D341Med (cell line): ENCODE results near the gene SDK1.
"Not testable (repeated sequence)": the region's sequence is repeated elsewhere in the genome, so short reads cannot be mapped to it uniquely, and the experiment has no call there.

Experiments used
- DNase-seq: peaks from one replicate; pipeline ENCODE4 v3.0.0; 2012; ENCODE audit warnings: low spot score

SDK1 gene

GRCh38 chr7:3538041-3538440 is 237.0 kb downstream of the SDK1 start:
- DNase-seq, result no peak

- no peak for DNase-seq
Observed at GRCh38 chr7:3540456-3541220, 239.6 kb downstream of the SDK1 start.

GRCh38 chr7:3544202-3544601 is 243.2 kb downstream of the SDK1 start:
- no peak for DNase-seq

- DNase-seq, result no peak
Observed at GRCh38 chr7:3548815-3549214, 247.8 kb downstream of the SDK1 start.

- no peak for DNase-seq
Observed at GRCh38 chr7:3549601-3550000, 248.5 kb downstream of the SDK1 start.

GRCh38 chr7:3551536-3551935 is 250.5 kb downstream of the SDK1 start:
- DNase-seq, result no peak

- no peak for DNase-seq
Observed at GRCh38 chr7:3552499-3552898, 251.4 kb downstream of the SDK1 start.

- no peak for DNase-seq
Observed at GRCh38 chr7:3558400-3558799, 257.3 kb downstream of the SDK1 start.

- no peak for DNase-seq
Observed at GRCh38 chr7:3559278-3559677, 258.2 kb downstream of the SDK1 start.

- DNase-seq, result no peak
Observed at GRCh38 chr7:3560495-3560894, 259.4 kb downstream of the SDK1 start.

GRCh38 chr7:3561932-3562331 is 260.9 kb downstream of the SDK1 start:
- DNase-seq, result no peak

- DNase-seq, result no peak
Observed at GRCh38 chr7:3564231-3564630, 263.2 kb downstream of the SDK1 start.

- no peak for DNase-seq
Observed at GRCh38 chr7:3568516-3568915, 267.5 kb downstream of the SDK1 start.

- no peak for DNase-seq
Observed at GRCh38 chr7:3569643-3570042, 268.6 kb downstream of the SDK1 start.

- no peak for DNase-seq
Observed at GRCh38 chr7:3573151-3573550, 272.1 kb downstream of the SDK1 start.

- DNase-seq, result no peak
Observed at GRCh38 chr7:3574386-3574785, 273.3 kb downstream of the SDK1 start.

GRCh38 chr7:3575753-3576531 is 274.9 kb downstream of the SDK1 start:
- DNase-seq, result no peak

GRCh38 chr7:3578399-3578798 is 277.3 kb downstream of the SDK1 start:
- DNase-seq, result no peak

GRCh38 chr7:3579638-3580219 is 278.7 kb downstream of the SDK1 start:
- DNase-seq, result no peak

- DNase-seq, result not testable (repeated sequence)
Observed at GRCh38 chr7:3582145-3582544, 281.1 kb downstream of the SDK1 start.

- no peak for DNase-seq
Observed at GRCh38 chr7:3585826-3586225, 284.8 kb downstream of the SDK1 start.

GRCh38 chr7:3588341-3588740 is 287.3 kb downstream of the SDK1 start:
- DNase-seq, result no peak

- no peak for DNase-seq
Observed at GRCh38 chr7:3589752-3590151, 288.7 kb downstream of the SDK1 start.
